SK-N-MC (cell line): ENCODE data around the gene HCFC1.

Source experiments
- EZH2 ChIP-seq: fragments of 200-600 bp; sonication (generic); IDR thresholded peaks from one replicate; pipeline ENCODE4 v1.6.1; 2017; ENCODE audit warnings: antibody characterized with exemption
- FOXP2 ChIP-seq: optimal IDR thresholded peaks from 2 replicates; pipeline ENCODE3; 2011; ENCODE audit warnings: mild to moderate bottlenecking, moderate library complexity; ENCODE audit not compliant: insufficient read depth; ENCODE audit errors: extremely low read length, control extremely low read depth
- POLR2AphosphoS5 ChIP-seq: IDR thresholded peaks from 2 replicates; pipeline ENCODE4 v1.6.1; 2012; ENCODE audit warnings: mild to moderate bottlenecking, low read depth, low read length, borderline replicate concordance

DNA sequence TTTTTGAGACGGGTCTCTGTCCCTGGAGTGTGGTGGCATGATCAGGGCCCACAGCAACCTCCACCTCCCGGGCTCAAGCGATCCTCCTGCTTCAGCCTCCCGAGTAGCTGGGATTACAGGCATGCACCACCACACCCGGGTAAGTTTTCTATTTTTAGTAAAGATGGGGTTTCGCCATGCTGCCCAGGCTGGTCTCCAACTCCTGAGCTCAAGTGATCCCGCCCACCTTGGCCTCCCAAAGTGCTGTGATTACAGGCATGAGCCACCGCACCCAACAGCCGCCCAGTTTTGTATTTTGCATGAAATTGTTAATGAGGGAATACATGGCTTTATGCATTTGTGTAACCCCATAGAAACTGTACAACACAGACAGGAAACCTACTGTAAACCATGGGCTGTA, 42.8 kb downstream of the HCFC1 start:
- no peak for TF ChIP-seq POLR2AphosphoS5
- no peak for TF ChIP-seq EZH2
- no peak for TF ChIP-seq FOXP2
